ENCODE data around the gene KLHDC7A. TPM values are rescaled to one million over a fixed set of nuclear protein-coding genes. Genes with fewer than 3 reads are reported as not detected.

The KLHDC7A gene
- total RNA-seq, 6 donors from 2014 or later, result under 0.01 to 5.6 (median 1.8) TPM

- ATAC-seq (ENCODE audit: low FRiP score in 2 of 2), result no peak
- Histone ChIP-seq H3K9me3 (no peaks in the 10 kb centered on the region), H3K4me1 (no peaks in the 10 kb centered on the region), H3K27ac (no peak overlapping the region), H3K27me3 (no peaks in the 10 kb centered on the region), H3K4me3 (no peak overlapping the region), H3K36me3 (no peaks in the 10 kb centered on the region)
- WGBS, 2 donors, result 67 to 79% methylated on average over 3 of the region's 3 CpGs
- DNase-seq, result no peak
- TF ChIP-seq, protein P1, sequence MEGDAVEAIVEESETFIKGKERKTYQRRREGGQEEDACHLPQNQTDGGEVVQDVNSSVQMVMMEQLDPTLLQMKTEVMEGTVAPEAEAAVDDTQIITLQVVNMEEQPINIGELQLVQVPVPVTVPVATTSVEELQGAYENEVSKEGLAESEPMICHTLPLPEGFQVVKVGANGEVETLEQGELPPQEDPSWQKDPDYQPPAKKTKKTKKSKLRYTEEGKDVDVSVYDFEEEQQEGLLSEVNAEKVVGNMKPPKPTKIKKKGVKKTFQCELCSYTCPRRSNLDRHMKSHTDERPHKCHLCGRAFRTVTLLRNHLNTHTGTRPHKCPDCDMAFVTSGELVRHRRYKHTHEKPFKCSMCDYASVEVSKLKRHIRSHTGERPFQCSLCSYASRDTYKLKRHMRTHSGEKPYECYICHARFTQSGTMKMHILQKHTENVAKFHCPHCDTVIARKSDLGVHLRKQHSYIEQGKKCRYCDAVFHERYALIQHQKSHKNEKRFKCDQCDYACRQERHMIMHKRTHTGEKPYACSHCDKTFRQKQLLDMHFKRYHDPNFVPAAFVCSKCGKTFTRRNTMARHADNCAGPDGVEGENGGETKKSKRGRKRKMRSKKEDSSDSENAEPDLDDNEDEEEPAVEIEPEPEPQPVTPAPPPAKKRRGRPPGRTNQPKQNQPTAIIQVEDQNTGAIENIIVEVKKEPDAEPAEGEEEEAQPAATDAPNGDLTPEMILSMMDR (IDR thresholded peaks at IDR 0.05), result no peak
- TF ChIP-seq EP300 (IDR thresholded peaks at IDR 0.05) (no peak), POLR2A (IDR thresholded peaks at IDR 0.05) (no peak), POLR2AphosphoS5 (IDR thresholded peaks at IDR 0.05) (no peak)
Observed at GRCh38 chr1:18444563-18444962, 36.2 kb upstream of the KLHDC7A start.

- Histone ChIP-seq H3K4me1 (no peaks in the 10 kb centered on the region), H3K27me3 (no peaks in the 10 kb centered on the region), H3K36me3 (no peaks in the 10 kb centered on the region), H3K27ac (no peak overlapping the region), H3K4me3 (no peak overlapping the region), H3K9me3 (no peaks in the 10 kb centered on the region)
- 76 to 81% methylated on average over 4 of the region's 4 CpGs for WGBS, 2 donors
- DNase-seq (no peak), ATAC-seq (ENCODE audit: low FRiP score in 2 of 2) (no peak)
- TF ChIP-seq POLR2A (IDR thresholded peaks at IDR 0.05) (no peak), EP300 (IDR thresholded peaks at IDR 0.05) (no peak), POLR2AphosphoS5 (IDR thresholded peaks at IDR 0.05) (no peak)
- TF ChIP-seq, protein P1 (IDR thresholded peaks at IDR 0.05), result no peak
Observed at GRCh38 chr1:18446751-18447150, 34.0 kb upstream of the KLHDC7A start.

DNA sequence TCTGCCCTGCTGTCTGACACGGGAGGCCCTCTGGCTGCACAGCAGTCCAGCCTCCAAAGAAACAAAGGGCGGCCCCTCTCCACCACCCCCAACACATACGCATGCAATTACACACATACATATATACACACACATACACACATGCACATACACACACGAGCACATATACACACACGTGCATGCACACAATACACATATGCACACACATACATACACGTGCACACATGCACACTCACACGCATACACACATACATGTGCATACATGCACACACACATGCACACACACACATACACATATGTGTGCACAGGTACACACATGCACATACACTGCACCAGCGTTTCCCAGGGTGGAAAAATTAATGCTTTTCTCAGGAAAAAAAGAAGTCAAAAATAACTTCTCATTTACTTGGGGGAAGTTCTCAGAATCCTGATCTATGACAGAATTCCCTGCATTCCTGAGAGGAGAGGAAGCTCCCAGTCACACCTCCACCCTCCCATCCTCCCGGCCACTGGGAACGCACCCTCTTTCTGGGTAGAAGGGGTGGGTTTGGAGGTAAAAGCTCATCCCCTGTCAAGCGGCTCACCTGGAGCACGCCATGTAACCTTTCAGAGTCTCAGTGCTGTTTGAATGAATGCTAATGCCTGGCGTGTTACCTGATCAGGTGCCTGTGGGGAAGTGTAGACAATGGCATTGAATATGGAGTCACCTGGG lies 33.1 kb upstream of the KLHDC7A start:
- no peak overlapping the region for H3K27ac ChIP-seq
- TF ChIP-seq, protein P1 (IDR thresholded peaks at IDR 0.05), result no peak
- TF ChIP-seq POLR2AphosphoS5 (IDR thresholded peaks at IDR 0.05), result no peak
- TF ChIP-seq POLR2A (IDR thresholded peaks at IDR 0.05), result no peak
- TF ChIP-seq EP300 (IDR thresholded peaks at IDR 0.05), result no peak
- WGBS, 2 donors, result 81 to 85% methylated on average over 13 of the region's 13 CpGs

DNA sequence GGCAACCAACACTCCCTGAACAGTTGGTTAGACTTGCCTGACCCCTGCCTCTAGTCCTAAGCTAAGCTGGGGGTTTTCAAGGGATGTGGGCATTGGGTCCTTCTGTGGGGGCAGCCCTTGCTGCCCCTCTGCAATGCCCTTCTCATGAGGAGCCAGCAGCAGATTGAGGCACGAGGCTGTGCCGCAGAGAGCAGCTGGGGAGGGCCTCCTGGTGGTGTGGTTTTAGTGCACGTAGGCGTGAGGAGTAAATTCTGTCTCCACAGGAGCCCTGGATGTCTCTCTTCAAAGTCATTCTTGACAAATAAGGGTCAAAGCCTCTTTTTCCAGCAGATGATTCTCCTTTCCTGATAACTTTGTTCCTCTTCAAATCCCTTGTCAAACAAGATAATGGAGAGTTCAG lies 31.8 kb upstream of the KLHDC7A start:
- H3K27me3 ChIP-seq, result no peaks in the 10 kb centered on the region
- no peaks in the 10 kb centered on the region for H3K9me3 ChIP-seq
- H3K4me1 ChIP-seq, result no peaks in the 10 kb centered on the region
- no peaks in the 10 kb centered on the region for H3K36me3 ChIP-seq
- TF ChIP-seq, protein P1 (IDR thresholded peaks at IDR 0.05), result no peak
- no peak for TF ChIP-seq EP300 (IDR thresholded peaks at IDR 0.05)
- TF ChIP-seq POLR2AphosphoS5 (IDR thresholded peaks at IDR 0.05), result no peak
- TF ChIP-seq POLR2A (IDR thresholded peaks at IDR 0.05), result no peak
- no peak overlapping the region for H3K4me3 ChIP-seq
- WGBS, 2 donors, result 34% methylated on average over 4 of the region's 4 CpGs; no CpG with 5 or more reads in 1 of the 2 donors
- ATAC-seq (ENCODE audit: low FRiP score in 2 of 2) (no peak), DNase-seq (no peak)
- H3K27ac ChIP-seq, result no peak overlapping the region

More for the DNA sequence above, 33.1 kb upstream of the KLHDC7A start:
- no peak for DNase-seq
- Histone ChIP-seq H3K4me3 (no peak overlapping the region), H3K36me3 (no peaks in the 10 kb centered on the region), H3K4me1 (no peaks in the 10 kb centered on the region), H3K27me3 (no peaks in the 10 kb centered on the region), H3K9me3 (no peaks in the 10 kb centered on the region)
- ATAC-seq (ENCODE audit: low FRiP score in 2 of 2), result no peak

GRCh38 chr1:18452550-18452949 lies 28.2 kb upstream of the KLHDC7A start:
- no peak for ATAC-seq (ENCODE audit: low FRiP score in 2 of 2)
- Histone ChIP-seq H3K27me3 (no peaks in the 10 kb centered on the region), H3K4me1 (no peaks in the 10 kb centered on the region), H3K4me3 (no peak overlapping the region), H3K9me3 (no peaks in the 10 kb centered on the region), H3K27ac (no peak overlapping the region), H3K36me3 (no peaks in the 10 kb centered on the region)
- no peak for TF ChIP-seq POLR2A (IDR thresholded peaks at IDR 0.05)
- TF ChIP-seq, protein P1 (IDR thresholded peaks at IDR 0.05), result no peak
- TF ChIP-seq EP300 (IDR thresholded peaks at IDR 0.05), result no peak
- no peak for TF ChIP-seq POLR2AphosphoS5 (IDR thresholded peaks at IDR 0.05)
- no peak for DNase-seq

All from upper lobe of left lung (tissue), 6 donors.